ENCODE data around the gene SKP1.

- TF ChIP-seq POLR2A (IDR thresholded peaks at IDR 0.05; ENCODE audit: low read length): no peak
- TF ChIP-seq GATA1 (IDR thresholded peaks at IDR 0.05; ENCODE audit: low read depth, low read length): no peak
These were observed 11.3 kb upstream of the SKP1 start for GRCh38 chr5:134188092-134188491.
